HG02885 (cell line): ENCODE results near the gene KIRREL1.

Experiments
- ATAC-seq: cut with Tn5 transposase; IDR thresholded peaks from one replicate; pipeline ENCODE4 v1.9.1; 2021; ENCODE audit warnings: mild to moderate bottlenecking; ENCODE audit not compliant: unreplicated experiment, poor library complexity

Gene KIRREL1

GRCh38 chr1:158058237-158058985 is 65.0 kb downstream of the KIRREL1 start:
- no peak for ATAC-seq

- ATAC-seq: no peak
Measured at GRCh38 chr1:158059984-158060383, 66.5 kb downstream of the KIRREL1 start.

DNA sequence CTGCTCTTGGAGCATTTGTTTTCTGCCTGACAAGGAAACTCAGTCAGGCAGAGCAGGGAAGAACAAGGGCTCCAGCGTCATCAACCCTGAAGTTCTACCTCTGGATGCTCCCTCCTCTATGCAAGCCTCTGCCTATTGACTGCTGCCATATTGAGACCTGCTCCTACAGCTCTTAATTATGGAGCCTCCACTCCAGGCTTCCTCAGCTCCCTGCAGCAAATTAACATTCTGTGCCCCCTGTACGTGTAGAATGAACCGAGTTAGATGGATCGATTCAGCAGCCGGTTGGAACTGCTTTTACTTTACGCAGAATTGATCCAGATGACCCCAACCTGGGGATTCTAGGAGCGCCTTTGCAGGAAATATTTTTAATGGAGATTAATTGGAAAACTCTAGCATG is 68.7 kb downstream of the KIRREL1 start:
- no peak for ATAC-seq

DNA sequence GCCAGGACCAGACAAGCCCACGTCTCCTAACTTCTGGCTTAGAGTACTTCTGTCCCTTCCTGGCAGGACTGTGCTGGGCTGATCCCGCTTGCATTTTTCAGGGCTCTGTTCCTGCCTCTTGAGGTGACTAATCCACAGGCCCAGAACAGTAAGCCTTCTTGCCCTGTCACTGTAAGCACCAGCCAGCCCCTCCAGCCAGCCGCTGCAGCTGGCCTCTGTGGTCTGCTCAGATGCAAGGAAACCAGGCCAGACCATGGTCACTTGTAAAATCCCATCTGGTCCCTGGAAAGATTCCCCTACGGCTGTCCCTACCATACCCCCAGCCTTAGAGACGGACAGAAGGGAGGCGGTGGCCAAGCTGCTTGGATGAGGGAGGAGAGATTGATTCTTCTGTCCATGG is 74.2 kb downstream of the KIRREL1 start:
- no peak for ATAC-seq

GRCh38 chr1:158068918-158069317 is 75.5 kb downstream of the KIRREL1 start:
- no peak for ATAC-seq

GRCh38 chr1:158071138-158071537 is 77.7 kb downstream of the KIRREL1 start:
- ATAC-seq: no peak

- ATAC-seq: no peak
Measured at GRCh38 chr1:158075078-158075477, 81.6 kb downstream of the KIRREL1 start.

DNA sequence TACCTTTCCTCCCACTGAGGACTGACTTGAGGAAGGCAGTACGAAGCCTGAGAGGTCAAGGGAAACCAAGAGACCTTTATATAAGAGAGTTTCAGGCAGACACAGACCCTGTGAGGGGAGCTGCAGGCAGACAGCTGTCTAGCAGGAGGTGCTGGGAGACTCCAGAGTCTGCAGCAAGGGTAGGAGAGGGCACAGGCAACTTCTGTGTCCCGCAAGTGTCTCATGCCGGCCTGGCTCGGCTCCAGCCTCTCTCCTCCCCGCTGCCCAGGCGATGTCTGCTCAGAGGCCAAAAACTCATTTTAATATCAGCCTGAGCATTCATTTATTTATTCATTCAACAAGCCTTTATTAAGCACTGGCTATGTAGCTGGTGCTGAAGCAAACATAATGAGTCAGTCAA is 83.0 kb downstream of the KIRREL1 start:
- no peak for ATAC-seq

DNA sequence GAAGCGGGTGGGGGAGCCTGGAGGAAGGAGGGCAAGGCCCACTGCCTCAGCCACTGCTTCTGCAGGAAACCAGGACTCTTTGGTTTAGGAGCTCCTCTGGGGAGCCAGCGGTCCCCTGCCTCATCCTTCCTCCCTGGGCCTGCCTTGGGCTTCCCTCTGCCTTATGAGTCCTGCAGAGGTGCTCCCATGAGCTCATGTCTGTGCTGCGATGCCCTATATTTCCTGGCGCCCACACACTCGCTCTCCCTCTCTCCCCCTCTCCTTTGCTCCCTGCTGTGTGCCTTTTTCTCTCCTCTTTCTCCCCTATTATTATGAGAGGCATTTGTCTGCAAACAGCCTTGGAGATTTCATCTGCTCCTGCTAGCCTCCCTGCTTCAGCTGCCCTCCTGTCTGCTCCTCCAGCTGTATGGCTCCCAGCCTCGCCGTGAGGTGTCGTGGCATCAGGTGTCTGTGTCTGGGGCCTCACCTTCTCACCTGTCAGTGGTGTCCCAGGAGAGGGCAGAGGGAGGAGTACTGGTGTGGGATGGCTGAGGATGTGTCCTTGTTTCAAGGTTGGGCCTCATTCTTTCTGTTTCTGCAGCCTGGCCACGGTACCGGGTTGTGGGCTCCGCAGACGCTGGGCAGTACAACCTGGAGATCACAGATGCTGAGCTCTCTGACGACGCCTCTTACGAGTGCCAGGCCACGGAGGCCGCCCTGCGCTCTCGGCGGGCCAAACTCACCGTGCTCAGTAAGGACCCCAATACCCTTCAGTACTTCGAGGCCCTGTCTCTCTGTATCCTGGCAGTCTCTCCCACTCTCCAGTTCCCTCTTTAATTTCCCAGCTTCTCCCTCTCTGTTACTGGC is 84.2 kb downstream of the KIRREL1 start:
- no peak for ATAC-seq

GRCh38 chr1:158078569-158079080 is 85.2 kb downstream of the KIRREL1 start:
- ATAC-seq: no peak

- no peak for ATAC-seq
Measured at GRCh38 chr1:158080066-158080465, 86.6 kb downstream of the KIRREL1 start.

- no peak for ATAC-seq
Measured at GRCh38 chr1:158084336-158084735, 90.9 kb downstream of the KIRREL1 start.

- no peak for ATAC-seq
Measured at GRCh38 chr1:158084747-158085146, 91.3 kb downstream of the KIRREL1 start.

GRCh38 chr1:158087320-158087927 is 94.0 kb downstream of the KIRREL1 start:
- no peak for ATAC-seq

- no peak for ATAC-seq
Measured at GRCh38 chr1:158089476-158089875, 96.0 kb downstream of the KIRREL1 start.

DNA sequence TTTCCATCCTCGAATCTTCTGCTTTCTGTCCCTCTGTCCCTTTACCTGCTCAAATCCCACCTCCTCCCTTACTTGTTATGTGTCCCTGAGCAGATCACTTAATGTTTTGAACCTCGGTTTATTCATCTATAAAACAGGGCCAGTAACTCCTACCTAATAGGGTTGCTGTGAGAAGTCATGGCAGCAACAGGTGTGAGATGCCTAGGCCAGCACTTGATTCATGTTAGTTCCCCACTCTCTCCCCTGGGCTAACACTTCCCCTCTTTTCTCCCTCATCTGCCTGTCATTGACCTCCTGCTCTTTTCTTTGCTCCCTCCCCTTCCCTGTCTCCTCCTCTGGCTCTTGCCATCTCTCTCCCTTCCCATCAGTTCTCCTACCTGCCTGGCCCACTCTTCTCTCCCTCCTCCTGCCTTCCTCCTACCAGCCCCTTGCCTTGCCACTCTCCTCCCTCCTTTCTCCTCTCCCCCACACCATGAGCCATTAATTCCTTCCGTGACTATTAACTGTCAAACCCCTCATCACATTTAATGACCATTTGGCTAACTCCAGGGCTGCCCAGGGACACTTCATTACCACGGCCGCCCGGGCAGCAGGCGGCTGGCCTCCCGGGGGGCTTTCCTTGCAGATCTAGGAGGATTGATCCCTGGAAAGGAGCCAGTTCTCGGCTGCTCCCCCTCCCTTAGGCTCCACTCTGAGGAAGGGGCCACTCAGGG is 96.6 kb downstream of the KIRREL1 start:
- ATAC-seq: no peak

- ATAC-seq: no peak
Measured at GRCh38 chr1:158093376-158093775, 99.9 kb downstream of the KIRREL1 start.

DNA sequence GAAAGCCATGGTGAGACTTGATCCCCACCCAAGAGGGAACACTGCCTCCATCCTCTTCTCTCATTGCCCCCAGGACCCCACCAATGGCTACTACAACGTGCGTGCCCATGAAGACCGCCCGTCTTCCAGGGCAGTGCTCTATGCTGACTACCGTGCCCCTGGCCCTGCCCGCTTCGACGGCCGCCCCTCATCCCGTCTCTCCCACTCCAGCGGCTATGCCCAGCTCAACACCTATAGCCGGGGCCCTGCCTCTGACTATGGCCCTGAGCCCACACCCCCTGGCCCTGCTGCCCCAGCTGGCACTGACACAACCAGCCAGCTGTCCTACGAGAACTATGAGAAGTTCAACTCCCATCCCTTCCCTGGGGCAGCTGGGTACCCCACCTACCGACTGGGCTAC is 101.1 kb downstream of the KIRREL1 start:
- ATAC-seq: no peak

- no peak for ATAC-seq
Measured at GRCh38 chr1:158095737-158096335, 102.4 kb downstream of the KIRREL1 start.

DNA sequence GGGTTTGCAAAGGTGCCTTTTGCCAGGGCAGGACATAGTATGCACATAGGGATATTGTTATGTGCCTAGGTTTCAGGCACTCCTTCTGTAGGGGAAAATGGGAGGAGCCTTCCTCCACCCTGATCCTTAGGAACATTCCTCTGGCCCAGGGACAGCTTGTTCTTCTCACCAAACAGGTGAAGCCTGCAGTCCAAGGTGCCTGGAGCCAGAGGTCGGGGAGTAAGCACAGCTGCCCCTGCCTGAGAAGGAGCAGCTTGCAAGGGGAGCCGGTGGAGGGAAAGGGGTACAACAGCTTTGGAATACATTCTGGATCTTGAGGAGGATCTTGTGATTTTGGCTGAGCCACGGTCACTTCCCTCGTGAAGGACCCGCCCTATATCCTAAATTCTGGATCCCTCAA is 104.8 kb downstream of the KIRREL1 start:
- no peak for ATAC-seq
